Ovary (tissue), 3 donors: Measurements from ENCODE around the gene MDM2.

Source experiments
- EP300 ChIP-seq: sonication (generic); formaldehyde crosslinking; IDR thresholded peaks from one replicate; pipeline ENCODE4 v1.6.1; 2017; ENCODE audit warnings: antibody characterized with exemption
- POLR2A ChIP-seq: fragments of 450-650 bp; IDR thresholded peaks from one replicate; pipeline ENCODE4 v1.6.1; 2017; ENCODE audit warnings: antibody characterized with exemption, mild to moderate bottlenecking, moderate library complexity
- TF ChIP-seq, protein P1 (sequence below), 3 donors: fragments of 450-650 bp in 2 of 3; fragments of 200-600 bp in 1 of 3; IDR thresholded peaks; one replicate each; pipeline versions ENCODE4 v1.5.1 to v1.8.0; 2016 to 2022; ENCODE audit warnings: antibody characterized with exemption in 3 of 3, mild to moderate bottlenecking in 1 of 3
- donor health status: DM: no; HTN: no; CAD: no.

DNA sequence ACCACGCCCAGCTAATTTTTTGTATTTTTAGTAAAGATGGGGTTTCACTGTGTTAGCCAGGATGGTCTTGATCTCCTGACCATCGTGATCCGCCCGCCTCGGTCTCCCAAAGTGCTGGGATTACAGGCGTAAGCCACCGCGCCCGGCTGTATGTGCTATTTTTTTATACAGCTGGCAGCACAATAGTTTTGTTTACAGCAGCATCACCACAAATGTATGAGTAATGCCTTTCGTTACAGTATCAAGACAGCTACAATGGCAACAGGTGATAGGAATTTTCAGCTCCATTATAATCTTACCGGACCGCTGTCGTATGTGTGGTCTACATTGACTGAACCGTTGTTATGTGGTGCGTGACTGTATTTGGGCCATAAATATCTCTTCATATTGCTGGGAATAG is 11.6 kb upstream of the MDM2 start:
- TF ChIP-seq POLR2A (no peak), EP300 (no peak)
- TF ChIP-seq, protein P1, sequence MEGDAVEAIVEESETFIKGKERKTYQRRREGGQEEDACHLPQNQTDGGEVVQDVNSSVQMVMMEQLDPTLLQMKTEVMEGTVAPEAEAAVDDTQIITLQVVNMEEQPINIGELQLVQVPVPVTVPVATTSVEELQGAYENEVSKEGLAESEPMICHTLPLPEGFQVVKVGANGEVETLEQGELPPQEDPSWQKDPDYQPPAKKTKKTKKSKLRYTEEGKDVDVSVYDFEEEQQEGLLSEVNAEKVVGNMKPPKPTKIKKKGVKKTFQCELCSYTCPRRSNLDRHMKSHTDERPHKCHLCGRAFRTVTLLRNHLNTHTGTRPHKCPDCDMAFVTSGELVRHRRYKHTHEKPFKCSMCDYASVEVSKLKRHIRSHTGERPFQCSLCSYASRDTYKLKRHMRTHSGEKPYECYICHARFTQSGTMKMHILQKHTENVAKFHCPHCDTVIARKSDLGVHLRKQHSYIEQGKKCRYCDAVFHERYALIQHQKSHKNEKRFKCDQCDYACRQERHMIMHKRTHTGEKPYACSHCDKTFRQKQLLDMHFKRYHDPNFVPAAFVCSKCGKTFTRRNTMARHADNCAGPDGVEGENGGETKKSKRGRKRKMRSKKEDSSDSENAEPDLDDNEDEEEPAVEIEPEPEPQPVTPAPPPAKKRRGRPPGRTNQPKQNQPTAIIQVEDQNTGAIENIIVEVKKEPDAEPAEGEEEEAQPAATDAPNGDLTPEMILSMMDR (IDR thresholded peaks at IDR 0.05), result no peak
